ENCODE results near the gene CDKN2C.

CDKN2C gene

GRCh38 chr1:50983219-50983802 is 13.3 kb downstream of the CDKN2C start (continued):
- TF ChIP-seq ZNF114 (tag by site-specific recombination; IDR thresholded peaks at IDR 0.05) (no peak), ZNF560 (tag by site-specific recombination; IDR thresholded peaks at IDR 0.05; ENCODE audit: borderline replicate concordance) (no peak), ZNF311 (tag by site-specific recombination; IDR thresholded peaks at IDR 0.05; ENCODE audit: borderline replicate concordance) (no peak), ZNF580 (tag by site-specific recombination; IDR thresholded peaks at IDR 0.05) (peak; percentile 25; the same call in 1 of the 2 replicates)

DNA sequence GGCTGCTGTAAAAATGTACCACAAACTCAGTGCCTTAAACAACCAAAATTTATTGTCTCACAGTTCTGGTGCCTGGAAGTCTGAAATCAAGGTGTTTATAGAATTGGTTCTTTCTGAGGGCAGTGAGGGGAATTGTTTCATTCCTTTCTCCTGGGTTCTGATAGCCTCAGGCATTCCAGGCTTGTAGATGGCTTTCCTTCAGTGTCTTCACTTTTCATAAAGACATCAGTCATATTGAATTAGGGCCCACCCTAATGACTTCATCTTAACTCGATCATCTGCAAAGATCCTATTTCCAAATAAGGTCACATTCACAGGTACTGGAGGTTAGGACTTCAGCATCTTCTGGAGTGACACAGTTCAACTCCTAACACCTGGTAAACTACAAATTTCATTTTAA is 15.0 kb downstream of the CDKN2C start:
- CTCF ChIA-PET, result interaction anchor here (0.7 to 1.5 kb wide), 3 partner anchors 19 to 206 kb away, joined by 3 to 4 read pairs (median 3); no protein-coding TSS in a partner anchor
- POLR2A ChIA-PET, result interaction anchor here (0.8 to 1.5 kb wide), 2 partner anchors 9 to 15 kb away, joined by 4 to 9 read pairs; partner anchors contain the start of gene CDKN2C
- TF ChIP-seq ZNF664 (tag by site-specific recombination; IDR thresholded peaks at IDR 0.05) (no peak), ZBTB48 (tag by site-specific recombination; IDR thresholded peaks at IDR 0.05) (peak; percentile 45; the same call in 1 of the 2 replicates), ZIC2 (tag by site-specific recombination; IDR thresholded peaks at IDR 0.05) (no peak), ZBTB17 (tag by site-specific recombination; IDR thresholded peaks at IDR 0.05) (peak; percentile 81), ZNF292 (tag by site-specific recombination; IDR thresholded peaks at IDR 0.05; ENCODE audit: borderline replicate concordance, low read depth) (no peak), ZNF302 (tag by site-specific recombination; IDR thresholded peaks at IDR 0.05; ENCODE audit: low read depth) (no peak), TSHZ1 (tag by site-specific recombination; IDR thresholded peaks at IDR 0.05; ENCODE audit: borderline replicate concordance) (0 out of 2 replicates have a peak, but pooled peaks have one; percentile 14), IKZF3 (tag by site-specific recombination; IDR thresholded peaks at IDR 0.05) (0 out of 2 replicates have a peak, but pooled peaks have one; percentile 34), ZNF629 (tag by site-specific recombination; IDR thresholded peaks at IDR 0.05) (peak; percentile 57; the same call in 1 of the 2 replicates), ZEB2 (tag by site-specific recombination; IDR thresholded peaks at IDR 0.05) (0 out of 2 replicates have a peak, but pooled peaks have one; percentile 35), ZNF274 (IDR thresholded peaks at IDR 0.05; ENCODE audit: low read length) (no peak), ZNF274 (tag by site-specific recombination; IDR thresholded peaks at IDR 0.05; ENCODE audit: borderline replicate concordance) (no peak), KLF1 (tag by site-specific recombination; IDR thresholded peaks at IDR 0.05) (peak; percentile 34; the same call in 1 of the 2 replicates), ATF2 (tag by site-specific recombination; IDR thresholded peaks at IDR 0.05; ENCODE audit: low read depth) (no peak)
- TF ChIP-seq, protein P1, sequence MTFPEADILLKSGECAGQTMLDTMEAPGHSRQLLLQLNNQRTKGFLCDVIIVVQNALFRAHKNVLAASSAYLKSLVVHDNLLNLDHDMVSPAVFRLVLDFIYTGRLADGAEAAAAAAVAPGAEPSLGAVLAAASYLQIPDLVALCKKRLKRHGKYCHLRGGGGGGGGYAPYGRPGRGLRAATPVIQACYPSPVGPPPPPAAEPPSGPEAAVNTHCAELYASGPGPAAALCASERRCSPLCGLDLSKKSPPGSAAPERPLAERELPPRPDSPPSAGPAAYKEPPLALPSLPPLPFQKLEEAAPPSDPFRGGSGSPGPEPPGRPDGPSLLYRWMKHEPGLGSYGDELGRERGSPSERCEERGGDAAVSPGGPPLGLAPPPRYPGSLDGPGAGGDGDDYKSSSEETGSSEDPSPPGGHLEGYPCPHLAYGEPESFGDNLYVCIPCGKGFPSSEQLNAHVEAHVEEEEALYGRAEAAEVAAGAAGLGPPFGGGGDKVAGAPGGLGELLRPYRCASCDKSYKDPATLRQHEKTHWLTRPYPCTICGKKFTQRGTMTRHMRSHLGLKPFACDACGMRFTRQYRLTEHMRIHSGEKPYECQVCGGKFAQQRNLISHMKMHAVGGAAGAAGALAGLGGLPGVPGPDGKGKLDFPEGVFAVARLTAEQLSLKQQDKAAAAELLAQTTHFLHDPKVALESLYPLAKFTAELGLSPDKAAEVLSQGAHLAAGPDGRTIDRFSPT (tag by site-specific recombination; IDR thresholded peaks at IDR 0.05), result 0 out of 2 replicates have a peak, but pooled peaks have one; percentile 14
- TF ChIP-seq, protein P2, sequence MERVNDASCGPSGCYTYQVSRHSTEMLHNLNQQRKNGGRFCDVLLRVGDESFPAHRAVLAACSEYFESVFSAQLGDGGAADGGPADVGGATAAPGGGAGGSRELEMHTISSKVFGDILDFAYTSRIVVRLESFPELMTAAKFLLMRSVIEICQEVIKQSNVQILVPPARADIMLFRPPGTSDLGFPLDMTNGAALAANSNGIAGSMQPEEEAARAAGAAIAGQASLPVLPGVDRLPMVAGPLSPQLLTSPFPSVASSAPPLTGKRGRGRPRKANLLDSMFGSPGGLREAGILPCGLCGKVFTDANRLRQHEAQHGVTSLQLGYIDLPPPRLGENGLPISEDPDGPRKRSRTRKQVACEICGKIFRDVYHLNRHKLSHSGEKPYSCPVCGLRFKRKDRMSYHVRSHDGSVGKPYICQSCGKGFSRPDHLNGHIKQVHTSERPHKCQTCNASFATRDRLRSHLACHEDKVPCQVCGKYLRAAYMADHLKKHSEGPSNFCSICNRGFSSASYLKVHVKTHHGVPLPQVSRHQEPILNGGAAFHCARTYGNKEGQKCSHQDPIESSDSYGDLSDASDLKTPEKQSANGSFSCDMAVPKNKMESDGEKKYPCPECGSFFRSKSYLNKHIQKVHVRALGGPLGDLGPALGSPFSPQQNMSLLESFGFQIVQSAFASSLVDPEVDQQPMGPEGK (tag by site-specific recombination; IDR thresholded peaks at IDR 0.05), result 0 out of 2 replicates have a peak, but pooled peaks have one; percentile 20
- TF ChIP-seq, protein P3, sequence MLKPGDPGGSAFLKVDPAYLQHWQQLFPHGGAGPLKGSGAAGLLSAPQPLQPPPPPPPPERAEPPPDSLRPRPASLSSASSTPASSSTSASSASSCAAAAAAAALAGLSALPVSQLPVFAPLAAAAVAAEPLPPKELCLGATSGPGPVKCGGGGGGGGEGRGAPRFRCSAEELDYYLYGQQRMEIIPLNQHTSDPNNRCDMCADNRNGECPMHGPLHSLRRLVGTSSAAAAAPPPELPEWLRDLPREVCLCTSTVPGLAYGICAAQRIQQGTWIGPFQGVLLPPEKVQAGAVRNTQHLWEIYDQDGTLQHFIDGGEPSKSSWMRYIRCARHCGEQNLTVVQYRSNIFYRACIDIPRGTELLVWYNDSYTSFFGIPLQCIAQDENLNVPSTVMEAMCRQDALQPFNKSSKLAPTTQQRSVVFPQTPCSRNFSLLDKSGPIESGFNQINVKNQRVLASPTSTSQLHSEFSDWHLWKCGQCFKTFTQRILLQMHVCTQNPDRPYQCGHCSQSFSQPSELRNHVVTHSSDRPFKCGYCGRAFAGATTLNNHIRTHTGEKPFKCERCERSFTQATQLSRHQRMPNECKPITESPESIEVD (tag by site-specific recombination; IDR thresholded peaks at IDR 0.05), result peak; percentile 26; the same call in 1 of the 2 replicates
- TF ChIP-seq, protein P4, sequence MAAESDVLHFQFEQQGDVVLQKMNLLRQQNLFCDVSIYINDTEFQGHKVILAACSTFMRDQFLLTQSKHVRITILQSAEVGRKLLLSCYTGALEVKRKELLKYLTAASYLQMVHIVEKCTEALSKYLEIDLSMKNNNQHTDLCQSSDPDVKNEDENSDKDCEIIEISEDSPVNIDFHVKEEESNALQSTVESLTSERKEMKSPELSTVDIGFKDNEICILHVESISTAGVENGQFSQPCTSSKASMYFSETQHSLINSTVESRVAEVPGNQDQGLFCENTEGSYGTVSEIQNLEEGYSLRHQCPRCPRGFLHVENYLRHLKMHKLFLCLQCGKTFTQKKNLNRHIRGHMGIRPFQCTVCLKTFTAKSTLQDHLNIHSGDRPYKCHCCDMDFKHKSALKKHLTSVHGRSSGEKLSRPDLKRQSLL (tag by site-specific recombination; IDR thresholded peaks at IDR 0.05), result 0 out of 2 replicates have a peak, but pooled peaks have one; percentile 17

More for the DNA sequence above, 15.0 kb downstream of the CDKN2C start:
- Histone ChIP-seq H3K4me3 (ENCODE audit: low read depth, low read length) (peak overlapping the region; percentile 28), H3K27ac (ENCODE audit: extremely low read depth, low read depth, low read length) (peak overlapping the region; percentile 66), H3K4me1 (ENCODE audit: control insufficient read depth, insufficient read depth, low read length) (peaks cover 16% of the 10 kb centered on the region), H3K9me3 (ENCODE audit: control insufficient read depth, insufficient read depth, low read depth, low read length) (no peaks in the 10 kb centered on the region), H3K36me3 (ENCODE audit: control insufficient read depth in 2 of 2, insufficient read depth in 1 of 2, low read length in 2 of 2) (no peaks in the 10 kb centered on the region)

Data from HEK293 (cell line).